Trophoblast cell (in vitro differentiated cells and primary cell): ENCODE measurements around the gene SH2D2A.

ENCODE experiments used
- DNase-seq, 2 donors: peaks; one replicate each; pipeline ENCODE4 v3.0.0-alpha.2; 2016
- H2AFZ ChIP-seq: 2 replicates; pipeline ENCODE4 v1.6.1; 2013; ENCODE audit warnings: low read length, moderate library complexity, mild to moderate bottlenecking; ENCODE audit not compliant: insufficient read depth, poor library complexity
- H2AK5ac ChIP-seq: 2 replicates; pipeline ENCODE4 v1.6.1; 2013; ENCODE audit warnings: mild to moderate bottlenecking, low read length
- H2BK120ac ChIP-seq: 2 replicates; pipeline ENCODE4 v1.6.1; 2013; ENCODE audit warnings: low read length, mild to moderate bottlenecking, moderate library complexity; ENCODE audit not compliant: insufficient read depth, poor library complexity
- H2BK12ac ChIP-seq: 2 replicates; pipeline ENCODE4 v1.6.1; 2013; ENCODE audit warnings: mild to moderate bottlenecking, low read length, moderate library complexity
- H2BK5ac ChIP-seq: 2 replicates; pipeline ENCODE4 v1.6.1; 2013; ENCODE audit warnings: low read length, low read depth, moderate library complexity, mild to moderate bottlenecking; ENCODE audit not compliant: poor library complexity
- H3K14ac ChIP-seq: 2 replicates; pipeline ENCODE4 v1.6.1; 2013; ENCODE audit warnings: mild to moderate bottlenecking, low read length
- H3K18ac ChIP-seq: 2 replicates; pipeline ENCODE4 v1.6.1; 2013; ENCODE audit warnings: mild to moderate bottlenecking, low read length
- H3K23ac ChIP-seq: 2 replicates; pipeline ENCODE4 v1.6.1; 2013; ENCODE audit warnings: low read length
- H3K27ac ChIP-seq: 2 replicates; pipeline ENCODE4 v1.5.1; 2013; ENCODE audit warnings: low read depth, mild to moderate bottlenecking, inconsistent platforms, low read length, moderate library complexity
- H3K27me3 ChIP-seq: 2 replicates; pipeline ENCODE4 v1.6.1; 2013; ENCODE audit warnings: inconsistent platforms, mild to moderate bottlenecking, low read length, moderate library complexity; ENCODE audit not compliant: insufficient read depth
- H3K36me3 ChIP-seq, 2 experiments: 1 replicate in 1 of 2; 2 replicates in 1 of 2; pipeline ENCODE4 v1.6.1; 2013; ENCODE audit warnings: low read length in 2 of 2, mild to moderate bottlenecking in 2 of 2, moderate library complexity in 1 of 2; ENCODE audit not compliant: insufficient read depth in 2 of 2, control insufficient read depth in 1 of 2
- H3K4ac ChIP-seq: 2 replicates; pipeline ENCODE4 v1.6.1; 2013; ENCODE audit warnings: low read depth, mild to moderate bottlenecking, low read length, moderate library complexity
- H3K4me1 ChIP-seq, 2 experiments: 1 replicate in 1 of 2; 2 replicates in 1 of 2; pipeline ENCODE4 v1.6.1; 2013; ENCODE audit warnings: low read length in 2 of 2, mild to moderate bottlenecking in 2 of 2, moderate library complexity in 1 of 2; ENCODE audit not compliant: insufficient read depth in 2 of 2, control insufficient read depth in 1 of 2
- H3K4me2 ChIP-seq: 2 replicates; pipeline ENCODE4 v1.6.1; 2013; ENCODE audit warnings: inconsistent platforms, mild to moderate bottlenecking, low read length, moderate library complexity
- H3K4me3 ChIP-seq: 2 replicates; pipeline ENCODE4 v1.5.1; 2013; ENCODE audit warnings: mild to moderate bottlenecking, low read depth, low read length, inconsistent platforms
- H3K79me1 ChIP-seq: one replicate; pipeline ENCODE4 v1.6.1; 2013; ENCODE audit warnings: low read length
- H3K79me2 ChIP-seq: 2 replicates; pipeline ENCODE4 v1.6.1; 2013; ENCODE audit warnings: low read length, mild to moderate bottlenecking; ENCODE audit not compliant: control insufficient read depth, insufficient read depth, poor library complexity
- H3K9ac ChIP-seq: 2 replicates; pipeline ENCODE4 v1.6.1; 2013; ENCODE audit warnings: mild to moderate bottlenecking, low read length
- H3K9me3 ChIP-seq: 2 replicates; pipeline ENCODE4 v1.6.1; 2013; ENCODE audit warnings: low read depth, mild to moderate bottlenecking, control low read depth, inconsistent platforms, low read length; ENCODE audit not compliant: insufficient read depth
- H4K12ac ChIP-seq: 2 replicates; pipeline ENCODE4 v1.6.1; 2013; ENCODE audit warnings: low read depth, mild to moderate bottlenecking, low read length, moderate library complexity
- H4K8ac ChIP-seq: 2 replicates; pipeline ENCODE4 v1.6.1; 2013; ENCODE audit warnings: low read depth, mild to moderate bottlenecking, low read length, moderate library complexity
- H4K91ac ChIP-seq: one replicate; pipeline ENCODE4 v1.6.1; 2013; ENCODE audit warnings: low read depth, mild to moderate bottlenecking, low read length, moderate library complexity
- WGBS: extraction: QIAGEN DNeasy Blood & Tissue Kit; methylation state at CpG from one replicate; pipeline ENCODE4 v1.1.7; 2013; ENCODE audit warnings: missing lambda C conversion rate; ENCODE audit not compliant: insufficient read length, insufficient coverage; ENCODE audit errors: extremely low coverage; 5-methylcytosine and 5-hydroxymethylcytosine counted together

SH2D2A gene

GRCh38 chr1:156863631-156864030, 47.0 kb upstream of the SH2D2A start:
- no CpG with 5 or more reads among the region's 7 CpGs for WGBS
- H3K4me3 ChIP-seq, result peak overlapping the region; percentile 2

GRCh38 chr1:156862997-156863599, 46.5 kb upstream of the SH2D2A start:
- no peaks in the 10 kb centered on the region for H3K36me3 ChIP-seq

More at GRCh38 chr1:156863631-156864030, 47.0 kb upstream of the SH2D2A start:
- H3K9me3 ChIP-seq, result peaks cover 3% of the 10 kb centered on the region
- H3K23ac ChIP-seq, result peak overlapping the region; percentile 79
- H3K27ac ChIP-seq, result no peak overlapping the region
- H3K79me2 ChIP-seq, result no peaks in the 10 kb centered on the region
- no peak overlapping the region for H2AFZ ChIP-seq
- no peak overlapping the region for H4K91ac ChIP-seq
- H3K14ac ChIP-seq, result no peak overlapping the region
- no peak overlapping the region for H2BK120ac ChIP-seq
- no peak for DNase-seq
- no peak overlapping the region for H2BK12ac ChIP-seq
- no peak overlapping the region for H3K4ac ChIP-seq
- H3K36me3 ChIP-seq, result no peaks in the 10 kb centered on the region
- H2BK5ac ChIP-seq, result no peak overlapping the region
- no peak overlapping the region for H3K4me2 ChIP-seq
- H3K9ac ChIP-seq, result no peak overlapping the region
- no peak overlapping the region for H4K12ac ChIP-seq
- H3K27me3 ChIP-seq, result peaks cover 32% of the 10 kb centered on the region
- no peaks in the 10 kb centered on the region for H3K79me1 ChIP-seq
- no peak overlapping the region for H4K8ac ChIP-seq
- no peak overlapping the region for H3K18ac ChIP-seq
- no peak overlapping the region for H2AK5ac ChIP-seq
- peaks cover 8 to 19% of the 10 kb centered on the region in 2 experiments for H3K4me1 ChIP-seq

GRCh38 chr1:156862584-156862983, 45.9 kb upstream of the SH2D2A start:
- Histone ChIP-seq H3K27me3 (peaks cover 43% of the 10 kb centered on the region), H3K18ac (no peak overlapping the region), H4K12ac (no peak overlapping the region), H3K4me1 (peaks cover 8 to 19% of the 10 kb centered on the region in 2 experiments), H2AK5ac (no peak overlapping the region), H3K79me2 (no peaks in the 10 kb centered on the region), H3K9me3 (peaks cover 3% of the 10 kb centered on the region), H2BK12ac (no peak overlapping the region), H3K27ac (no peak overlapping the region), H3K4me3 (no peak overlapping the region), H3K14ac (no peak overlapping the region), H2BK120ac (no peak overlapping the region), H3K4me2 (no peak overlapping the region), H3K4ac (no peak overlapping the region), H2AFZ (no peak overlapping the region), H3K9ac (no peak overlapping the region), H3K23ac (no peak overlapping the region), H4K91ac (peak overlapping the region; percentile 4), H2BK5ac (no peak overlapping the region), H4K8ac (no peak overlapping the region), H3K36me3 (no peaks in the 10 kb centered on the region), H3K79me1 (no peaks in the 10 kb centered on the region)
- WGBS, result no CpG with 5 or more reads among the region's 6 CpGs
- no peak for DNase-seq

More at GRCh38 chr1:156862997-156863599, 46.5 kb upstream of the SH2D2A start:
- no peak for DNase-seq
- Histone ChIP-seq H3K14ac (no peak overlapping the region), H3K9me3 (peaks cover 3% of the 10 kb centered on the region), H3K23ac (no peak overlapping the region), H3K18ac (no peak overlapping the region), H3K4me1 (peaks cover 8 to 19% of the 10 kb centered on the region in 2 experiments), H4K12ac (no peak overlapping the region), H4K8ac (no peak overlapping the region), H2BK5ac (no peak overlapping the region), H3K27ac (no peak overlapping the region), H2AFZ (no peak overlapping the region), H4K91ac (no peak overlapping the region), H3K9ac (no peak overlapping the region), H3K4me2 (no peak overlapping the region), H2BK120ac (no peak overlapping the region), H3K4ac (no peak overlapping the region), H3K79me1 (no peaks in the 10 kb centered on the region), H2AK5ac (no peak overlapping the region), H3K79me2 (no peaks in the 10 kb centered on the region), H2BK12ac (no peak overlapping the region), H3K4me3 (no peak overlapping the region), H3K27me3 (peaks cover 38% of the 10 kb centered on the region)
- no CpG with 5 or more reads among the region's 10 CpGs for WGBS

- Histone ChIP-seq H3K4me3 (no peak within 1 kb of the TSS), H3K4me2 (peak within 1 kb of the TSS; percentile 52), H3K79me2 (no peaks in the 10 kb centered on the region), H4K12ac (no peak within 1 kb of the TSS), H4K8ac (no peak within 1 kb of the TSS), H3K9me3 (peaks cover 7% of the 10 kb centered on the region), H2AFZ (no peak within 1 kb of the TSS), H3K18ac (no peak within 1 kb of the TSS), H3K4ac (no peak within 1 kb of the TSS), H3K79me1 (no peaks in the 10 kb centered on the region), H2AK5ac (no peak within 1 kb of the TSS), H2BK5ac (no peak within 1 kb of the TSS), H3K23ac (no peak within 1 kb of the TSS), H2BK12ac (no peak within 1 kb of the TSS), H3K27me3 (peaks cover 56% of the 10 kb centered on the region), H2BK120ac (no peak within 1 kb of the TSS), H3K27ac (no peak within 1 kb of the TSS), H3K36me3 (no peaks in the 10 kb centered on the region), H3K14ac (no peak within 1 kb of the TSS), H4K91ac (no peak within 1 kb of the TSS), H3K4me1 (peaks cover 8 to 19% of the 10 kb centered on the region in 2 experiments), H3K9ac (no peak within 1 kb of the TSS)
- WGBS, result no CpG with 5 or more reads among the region's 69 CpGs
- DNase-seq, result no peak
Measured at GRCh38 chr1:156860628-156861423, 44.2 kb upstream of the SH2D2A start, which contains the start of gene NTRK1. NTRK1 (plus strand) TSS chr1:156860865; CDS start chr1:156860935, 70 bp downstream.
